ENCODE results near the gene LRTM2.

GRCh38 chr12:1807087-1807860 is 13.1 kb upstream of the LRTM2 start:
- TF ChIP-seq, protein P1, sequence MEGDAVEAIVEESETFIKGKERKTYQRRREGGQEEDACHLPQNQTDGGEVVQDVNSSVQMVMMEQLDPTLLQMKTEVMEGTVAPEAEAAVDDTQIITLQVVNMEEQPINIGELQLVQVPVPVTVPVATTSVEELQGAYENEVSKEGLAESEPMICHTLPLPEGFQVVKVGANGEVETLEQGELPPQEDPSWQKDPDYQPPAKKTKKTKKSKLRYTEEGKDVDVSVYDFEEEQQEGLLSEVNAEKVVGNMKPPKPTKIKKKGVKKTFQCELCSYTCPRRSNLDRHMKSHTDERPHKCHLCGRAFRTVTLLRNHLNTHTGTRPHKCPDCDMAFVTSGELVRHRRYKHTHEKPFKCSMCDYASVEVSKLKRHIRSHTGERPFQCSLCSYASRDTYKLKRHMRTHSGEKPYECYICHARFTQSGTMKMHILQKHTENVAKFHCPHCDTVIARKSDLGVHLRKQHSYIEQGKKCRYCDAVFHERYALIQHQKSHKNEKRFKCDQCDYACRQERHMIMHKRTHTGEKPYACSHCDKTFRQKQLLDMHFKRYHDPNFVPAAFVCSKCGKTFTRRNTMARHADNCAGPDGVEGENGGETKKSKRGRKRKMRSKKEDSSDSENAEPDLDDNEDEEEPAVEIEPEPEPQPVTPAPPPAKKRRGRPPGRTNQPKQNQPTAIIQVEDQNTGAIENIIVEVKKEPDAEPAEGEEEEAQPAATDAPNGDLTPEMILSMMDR (conservative IDR thresholded peaks at IDR 0.05; ENCODE audit: low read depth, low read length): no peak
- no peak for TF ChIP-seq EZH2 (IDR thresholded peaks at IDR 0.05; ENCODE audit: low read length, unreplicated experiment)

Data from PC-3 (cell line).